ENCODE measurements around the gene EFNA3. TPM values are rescaled to one million over a fixed set of nuclear protein-coding genes. Genes with fewer than 3 reads are reported as not detected.

The EFNA3 gene
- total and polyA plus RNA-seq, 4 donors, result 0.41 to 3.2 (median 1.8) TPM; not detected in 1

DNA sequence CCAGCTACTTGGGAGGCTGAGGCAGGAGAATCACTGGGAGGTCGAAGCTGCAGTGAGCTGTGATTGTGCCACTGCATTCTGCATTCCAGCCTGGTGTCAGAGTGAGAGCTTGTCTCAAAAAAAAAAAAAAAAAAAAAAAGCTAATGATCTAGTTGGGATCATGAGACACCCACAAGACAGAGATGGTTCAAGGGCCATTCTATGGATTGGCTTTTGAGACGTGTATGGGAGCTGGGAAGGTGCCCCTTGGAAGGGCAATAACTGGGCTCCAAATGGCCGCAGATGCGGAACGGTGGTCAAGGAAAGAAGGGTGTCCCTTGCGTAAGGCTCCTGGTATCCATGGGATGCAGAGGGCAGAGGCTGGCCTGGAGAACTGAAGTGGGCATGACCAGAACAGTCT lies 34.3 kb upstream of the EFNA3 start:
- no peak for DNase-seq
- ATAC-seq (ENCODE audit: low FRiP score), result no peak
- Histone ChIP-seq H3K27me3 (ENCODE audit: control insufficient read depth in 1 of 2, insufficient read depth in 2 of 2, low read length in 1 of 2) (no peaks in the 10 kb centered on the region), H3K4me1 (ENCODE audit: control insufficient read depth in 1 of 2, insufficient read depth in 2 of 2, low read length in 2 of 2) (no peaks in the 10 kb centered on the region), H3K9me3 (ENCODE audit: control insufficient read depth, low read length) (no peaks in the 10 kb centered on the region), H3K27ac (ENCODE audit: low read depth in 1 of 2, low read length in 2 of 2) (no peak overlapping the region), H3K4me3 (ENCODE audit: low read length in 2 of 2) (no peak overlapping the region), H3K36me3 (ENCODE audit: control insufficient read depth in 1 of 2, insufficient read depth in 2 of 2, low read length in 1 of 2) (no peaks in the 10 kb centered on the region)
- intact Hi-C loops (cut with DNase I), result loop anchor here in 1 of 2 donors (2.0 kb wide), 1 partner anchor 40 kb away; no protein-coding TSS in a partner anchor
- 93 to 94% methylated on average over 6 of the region's 6 CpGs for WGBS, 2 donors

DNA sequence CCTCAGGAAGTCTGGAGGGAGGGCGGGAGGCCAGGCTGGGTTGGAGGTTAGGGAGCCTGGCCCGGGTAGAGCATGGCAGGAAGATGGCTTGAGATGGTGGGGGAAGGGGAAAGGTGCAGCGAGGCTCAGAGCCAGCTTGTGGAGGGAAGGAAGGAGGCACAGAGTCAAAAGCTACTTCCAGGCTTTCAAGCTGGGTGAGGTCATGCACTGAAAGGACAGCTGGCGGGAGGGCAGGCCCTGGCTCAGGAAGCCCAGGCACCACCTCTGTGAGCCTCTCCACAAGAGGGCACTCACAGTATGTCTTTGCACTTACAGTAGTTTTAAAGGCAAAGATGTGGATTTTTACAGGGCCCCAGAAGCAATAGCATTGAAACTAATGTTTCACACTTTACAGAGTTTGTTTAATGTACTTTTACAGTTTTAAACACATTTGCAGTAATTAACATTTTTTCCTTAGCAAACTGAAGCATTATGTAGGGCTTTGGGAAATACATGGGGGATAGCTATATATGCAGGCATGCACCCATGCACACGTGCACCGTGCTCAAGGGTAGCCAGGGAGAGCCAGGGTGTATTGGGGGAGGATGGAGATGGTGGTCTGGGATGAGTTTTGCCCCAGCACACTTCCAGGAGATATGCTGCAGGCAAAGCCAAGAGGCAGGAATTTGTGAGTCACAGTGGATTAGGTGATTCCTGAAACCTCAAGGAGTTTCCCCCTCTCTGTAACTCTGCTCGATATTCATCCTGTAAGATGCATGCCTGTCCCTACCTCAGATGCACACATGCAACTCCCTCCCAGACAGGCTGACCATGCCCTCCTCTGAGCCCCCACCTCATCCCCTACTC lies 33.6 kb upstream of the EFNA3 start:
- no peak overlapping the region for H3K27ac ChIP-seq (ENCODE audit: low read depth in 1 of 2, low read length in 2 of 2)
- H3K4me1 ChIP-seq (ENCODE audit: control insufficient read depth in 1 of 2, insufficient read depth in 2 of 2, low read length in 2 of 2), result no peaks in the 10 kb centered on the region
- no peaks in the 10 kb centered on the region for H3K9me3 ChIP-seq (ENCODE audit: control insufficient read depth, low read length)
- WGBS, 2 donors, result 46 to 47% methylated on average over 7 of the region's 7 CpGs
- H3K36me3 ChIP-seq (ENCODE audit: control insufficient read depth in 1 of 2, insufficient read depth in 2 of 2, low read length in 1 of 2), result no peaks in the 10 kb centered on the region
- no peak overlapping the region for H3K4me3 ChIP-seq (ENCODE audit: low read length in 2 of 2)
- intact Hi-C loops (cut with DNase I), result loop anchor here (2.0 to 5.0 kb wide), 2 partner anchors 37 to 40 kb away; no protein-coding TSS in a partner anchor
- peak; percentile 88 to 89 for DNase-seq
- H3K27me3 ChIP-seq (ENCODE audit: control insufficient read depth in 1 of 2, insufficient read depth in 2 of 2, low read length in 1 of 2), result no peaks in the 10 kb centered on the region
- ATAC-seq (ENCODE audit: low FRiP score), result peak; percentile 90

DNA sequence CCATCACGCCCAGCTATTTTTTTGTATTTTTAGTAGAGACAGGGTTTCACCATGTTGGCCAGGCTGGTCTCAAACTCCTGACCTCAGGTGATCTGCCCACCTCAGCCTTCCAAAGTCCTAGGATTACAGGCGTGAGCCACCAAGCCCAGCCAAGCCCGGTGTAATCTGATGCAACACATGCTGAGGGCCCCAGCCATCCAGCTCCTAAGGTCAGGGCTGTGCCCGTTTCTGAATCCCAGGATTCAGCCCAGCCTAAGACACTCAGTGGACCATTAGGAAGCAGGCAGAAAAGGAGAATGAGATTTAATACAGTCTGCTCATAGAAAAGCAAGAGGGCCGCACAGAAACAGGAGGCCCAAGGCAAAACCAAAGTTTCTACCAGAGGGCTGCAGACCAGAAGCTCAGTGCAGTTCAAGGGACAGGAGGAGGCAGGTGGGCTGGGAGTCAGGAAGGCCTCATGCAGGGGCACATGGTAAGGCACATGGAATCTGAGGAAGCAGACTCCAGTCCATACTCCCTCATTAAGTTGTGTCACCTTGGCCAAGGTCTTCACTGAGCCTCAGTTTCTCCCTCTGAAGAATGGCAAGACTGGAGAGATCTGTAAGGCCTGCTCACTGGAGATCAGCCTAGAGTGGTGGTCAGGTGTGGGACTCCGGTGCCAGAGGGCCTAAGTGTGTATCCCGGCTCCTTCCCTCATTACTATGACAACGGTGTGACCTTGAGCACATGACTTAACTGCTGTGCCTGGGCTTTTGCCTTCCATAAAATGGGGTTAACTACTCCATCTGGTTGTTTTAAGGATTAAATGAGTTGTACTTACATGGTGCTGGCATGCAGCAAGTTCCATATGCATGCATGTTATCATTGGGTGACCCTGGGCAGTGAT lies 29.9 kb upstream of the EFNA3 start:
- DNase-seq (no peak), ATAC-seq (ENCODE audit: low FRiP score) (no peak)
- no peak overlapping the region for H3K27ac ChIP-seq (ENCODE audit: low read depth in 1 of 2, low read length in 2 of 2)
- no peak overlapping the region for H3K4me3 ChIP-seq (ENCODE audit: low read length in 2 of 2)
- H3K9me3 ChIP-seq (ENCODE audit: control insufficient read depth, low read length), result no peaks in the 10 kb centered on the region
- H3K4me1 ChIP-seq (ENCODE audit: control insufficient read depth in 1 of 2, insufficient read depth in 2 of 2, low read length in 2 of 2), result no peaks in the 10 kb centered on the region
- intact Hi-C loops (cut with DNase I), result loop anchor here in 1 of 2 donors (5.0 kb wide), 1 partner anchor 34 kb away; no protein-coding TSS in a partner anchor
- no peaks in the 10 kb centered on the region for H3K36me3 ChIP-seq (ENCODE audit: control insufficient read depth in 1 of 2, insufficient read depth in 2 of 2, low read length in 1 of 2)
- no peaks in the 10 kb centered on the region for H3K27me3 ChIP-seq (ENCODE audit: control insufficient read depth in 1 of 2, insufficient read depth in 2 of 2, low read length in 1 of 2)
- WGBS, 2 donors, result 91 to 94% methylated on average over 8 of the region's 8 CpGs

DNA sequence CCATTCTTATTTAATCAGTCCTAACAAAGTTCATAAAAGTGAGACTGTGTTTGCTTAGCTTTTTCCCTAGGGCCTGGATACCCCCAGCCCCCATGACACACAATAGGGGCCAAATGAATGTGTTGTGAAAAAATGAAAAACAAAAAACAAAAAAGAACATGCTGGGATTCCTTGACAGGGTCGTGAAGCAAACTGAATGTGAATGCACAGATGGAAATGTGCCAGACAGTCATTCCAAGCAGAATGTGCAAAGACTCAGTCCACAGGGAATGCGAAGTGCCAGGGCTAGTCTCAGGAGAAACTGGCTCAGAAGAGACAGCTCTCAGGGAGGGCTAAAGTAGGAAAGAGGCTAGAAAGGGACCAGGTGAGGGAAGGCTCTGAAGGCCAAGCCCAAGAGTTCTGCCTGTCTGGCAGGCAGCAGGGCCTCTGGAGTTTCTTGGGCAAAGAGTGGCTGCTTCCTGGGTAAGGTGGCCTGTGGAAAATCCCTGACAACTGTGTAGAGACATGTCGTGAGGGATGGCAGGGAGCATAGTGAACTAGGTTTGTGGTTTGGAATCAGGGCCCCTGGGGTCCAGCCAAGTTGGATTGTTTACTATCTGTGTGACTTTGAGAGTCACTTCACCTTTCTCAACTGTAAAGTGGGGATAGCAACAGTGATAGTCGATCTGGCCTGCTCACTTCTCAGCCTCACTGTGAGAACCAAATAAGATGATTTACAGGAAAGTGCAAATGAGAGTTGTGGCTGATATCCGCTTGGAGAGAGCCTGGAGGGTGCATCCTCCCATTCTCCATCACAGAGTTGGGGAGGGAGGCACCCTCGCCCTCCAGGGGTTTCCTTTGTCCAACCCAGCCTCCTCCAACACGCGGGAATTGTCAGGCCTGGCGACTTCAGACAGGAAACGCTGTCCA lies 28.7 kb upstream of the EFNA3 start:
- Histone ChIP-seq H3K4me3 (ENCODE audit: low read length in 2 of 2) (no peak overlapping the region), H3K4me1 (ENCODE audit: control insufficient read depth in 1 of 2, insufficient read depth in 2 of 2, low read length in 2 of 2) (no peaks in the 10 kb centered on the region)
- whole genome bisulfite sequencing, 2 donors, result 13 to 17% methylated on average over 10 of the region's 10 CpGs

DNA sequence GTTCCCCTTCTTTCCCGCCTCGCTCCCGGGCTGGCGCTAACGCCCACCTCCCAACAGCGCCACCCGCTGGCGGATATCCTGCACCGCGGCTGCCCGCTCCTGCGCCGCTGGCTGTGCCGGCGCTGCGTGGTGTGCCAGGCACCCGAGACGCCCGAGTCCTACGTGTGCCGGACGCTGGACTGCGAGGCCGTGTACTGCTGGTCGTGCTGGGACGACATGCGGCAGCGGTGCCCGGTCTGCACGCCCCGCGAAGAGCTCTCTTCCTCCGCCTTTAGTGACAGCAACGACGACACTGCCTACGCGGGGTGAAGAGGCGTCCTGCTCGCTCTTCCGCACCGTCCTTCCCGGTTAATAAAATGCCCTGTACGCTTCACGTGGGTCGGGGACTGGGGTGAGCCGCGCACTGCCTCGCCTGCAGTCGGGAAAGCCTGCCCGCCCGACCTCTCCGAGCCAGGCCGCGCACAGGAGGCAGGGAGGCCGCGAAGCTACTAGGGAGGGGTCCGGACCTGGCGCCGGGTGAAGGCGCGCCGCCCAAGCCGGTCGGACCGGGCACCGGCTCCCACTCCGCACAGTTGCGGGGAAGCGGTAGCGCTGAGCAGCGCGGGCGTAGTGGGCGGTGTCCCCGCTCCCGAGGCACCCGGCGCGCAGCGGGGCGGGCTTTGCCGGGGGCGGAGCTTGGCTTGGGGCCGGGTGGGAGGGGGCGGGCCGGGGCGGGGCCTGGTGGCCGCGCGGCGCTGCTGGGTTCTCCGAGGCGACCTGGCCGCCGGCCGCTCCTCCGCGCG lies 27.9 kb upstream of the EFNA3 start, which contains the start of gene ADAM15:
ADAM15 (plus strand) TSS at position 757 of the 782 bp plus-strand sequence. CDS start 71 bp downstream, outside the sequence.
- no peaks in the 10 kb centered on the region for H3K9me3 ChIP-seq (ENCODE audit: control insufficient read depth, low read length)
- ATAC-seq (ENCODE audit: low FRiP score) (peak; percentile 92), DNase-seq (peak; percentile 93 to 96)
- intact Hi-C loops (cut with DNase I), result no loop called here
- H3K4me3 ChIP-seq (ENCODE audit: low read length in 2 of 2), result peak within 1 kb of the TSS; percentile 44 to 67
- no peaks in the 10 kb centered on the region for H3K4me1 ChIP-seq (ENCODE audit: control insufficient read depth in 1 of 2, insufficient read depth in 2 of 2, low read length in 2 of 2)
- H3K36me3 ChIP-seq (ENCODE audit: control insufficient read depth in 1 of 2, insufficient read depth in 2 of 2, low read length in 1 of 2), result no peaks in the 10 kb centered on the region
- peak within 1 kb of the TSS in 1 of 2 donors; percentile 65 for H3K27ac ChIP-seq (ENCODE audit: low read depth in 1 of 2, low read length in 2 of 2)
- no peaks in the 10 kb centered on the region for H3K27me3 ChIP-seq (ENCODE audit: control insufficient read depth in 1 of 2, insufficient read depth in 2 of 2, low read length in 1 of 2)
- WGBS, 2 donors, result 1% methylated on average over 81 to 99 of the region's 99 CpGs

More for the DNA sequence above, 28.7 kb upstream of the EFNA3 start:
- H3K9me3 ChIP-seq (ENCODE audit: control insufficient read depth, low read length), result no peaks in the 10 kb centered on the region
- H3K27me3 ChIP-seq (ENCODE audit: control insufficient read depth in 1 of 2, insufficient read depth in 2 of 2, low read length in 1 of 2), result no peaks in the 10 kb centered on the region
- H3K36me3 ChIP-seq (ENCODE audit: control insufficient read depth in 1 of 2, insufficient read depth in 2 of 2, low read length in 1 of 2), result no peaks in the 10 kb centered on the region
- peak overlapping the region in 1 of 2 donors; percentile 65 for H3K27ac ChIP-seq (ENCODE audit: low read depth in 1 of 2, low read length in 2 of 2)
- no peak for DNase-seq
- no peak for ATAC-seq (ENCODE audit: low FRiP score)
- intact Hi-C loops (cut with DNase I), result loop anchor here in 1 of 2 donors (5.0 kb wide), 1 partner anchor 32 kb away; no protein-coding TSS in a partner anchor

DNA sequence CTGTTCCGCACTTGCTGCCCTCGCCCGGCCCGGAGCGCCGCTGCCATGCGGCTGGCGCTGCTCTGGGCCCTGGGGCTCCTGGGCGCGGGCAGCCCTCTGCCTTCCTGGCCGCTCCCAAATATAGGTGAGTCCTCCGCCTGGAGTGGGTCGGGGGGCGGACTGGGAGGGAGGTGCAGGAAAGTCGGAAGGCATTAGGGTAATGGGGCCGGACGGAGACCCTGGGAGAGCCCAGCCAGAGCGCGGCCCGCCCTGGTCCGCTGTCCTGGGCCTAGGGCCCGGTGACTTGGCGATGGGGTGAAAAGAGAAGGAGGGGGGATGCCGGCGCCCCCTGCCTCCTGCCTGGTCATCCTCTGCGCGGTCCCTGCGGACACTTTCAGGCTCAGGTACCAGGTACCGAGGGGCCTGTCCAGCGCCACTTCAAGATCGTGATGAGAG lies 27.3 kb upstream of the EFNA3 start:
- H3K27ac ChIP-seq (ENCODE audit: low read depth in 1 of 2, low read length in 2 of 2), result peak overlapping the region in 1 of 2 donors; percentile 53
- peak overlapping the region; percentile 44 to 67 for H3K4me3 ChIP-seq (ENCODE audit: low read length in 2 of 2)
- no peaks in the 10 kb centered on the region for H3K36me3 ChIP-seq (ENCODE audit: control insufficient read depth in 1 of 2, insufficient read depth in 2 of 2, low read length in 1 of 2)
- H3K27me3 ChIP-seq (ENCODE audit: control insufficient read depth in 1 of 2, insufficient read depth in 2 of 2, low read length in 1 of 2), result no peaks in the 10 kb centered on the region
- WGBS, 2 donors, result 0 to 1% methylated on average over 29 to 31 of the region's 31 CpGs
- ATAC-seq (ENCODE audit: low FRiP score), result peak; percentile 21
- intact Hi-C loops (cut with DNase I), result no loop called here
- H3K9me3 ChIP-seq (ENCODE audit: control insufficient read depth, low read length), result no peaks in the 10 kb centered on the region
- no peaks in the 10 kb centered on the region for H3K4me1 ChIP-seq (ENCODE audit: control insufficient read depth in 1 of 2, insufficient read depth in 2 of 2, low read length in 2 of 2)
- peak in 1 of 2 donors; percentile 80 for DNase-seq

DNA sequence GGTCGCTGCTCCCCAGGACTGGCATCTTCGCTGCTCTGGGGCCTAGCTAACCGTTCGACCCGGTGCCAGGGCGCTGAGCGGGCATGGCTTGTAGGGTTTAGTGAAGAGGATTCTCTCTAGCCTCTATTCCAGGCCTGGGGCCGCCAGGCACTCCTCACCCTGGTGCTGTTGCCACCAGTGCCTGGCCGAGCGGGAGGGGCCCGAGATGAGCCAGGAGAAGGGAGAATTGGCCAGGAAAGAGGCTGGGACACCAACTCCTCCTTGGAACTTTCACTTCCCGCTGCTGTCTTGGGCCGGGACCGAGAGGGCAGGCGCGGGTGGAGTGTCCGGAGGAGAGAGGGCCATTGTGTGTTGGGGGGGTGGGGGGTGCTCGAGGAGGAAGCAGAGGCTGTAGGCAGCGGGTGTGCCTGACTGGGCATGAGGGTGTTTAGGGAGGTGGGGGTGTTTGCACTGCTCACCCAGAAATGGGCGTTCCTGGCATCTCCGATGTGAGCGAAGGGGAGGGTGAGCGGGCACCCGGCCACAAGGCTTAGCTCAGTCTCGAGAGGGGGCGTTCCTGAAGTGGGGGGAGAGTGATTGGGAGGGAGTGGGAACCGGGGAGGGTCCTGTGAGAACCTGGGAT lies 26.7 kb upstream of the EFNA3 start:
- ATAC-seq (ENCODE audit: low FRiP score) (peak; percentile 50), DNase-seq (peak; percentile 77 to 89)
- intact Hi-C loops (cut with DNase I), result no loop called here
- H3K27me3 ChIP-seq (ENCODE audit: control insufficient read depth in 1 of 2, insufficient read depth in 2 of 2, low read length in 1 of 2), result no peaks in the 10 kb centered on the region
- no peaks in the 10 kb centered on the region for H3K36me3 ChIP-seq (ENCODE audit: control insufficient read depth in 1 of 2, insufficient read depth in 2 of 2, low read length in 1 of 2)
- H3K27ac ChIP-seq (ENCODE audit: low read depth in 1 of 2, low read length in 2 of 2), result peak overlapping the region in 1 of 2 donors; percentile 53
- H3K4me3 ChIP-seq (ENCODE audit: low read length in 2 of 2), result peak overlapping the region; percentile 44 to 67
- no peaks in the 10 kb centered on the region for H3K9me3 ChIP-seq (ENCODE audit: control insufficient read depth, low read length)
- H3K4me1 ChIP-seq (ENCODE audit: control insufficient read depth in 1 of 2, insufficient read depth in 2 of 2, low read length in 2 of 2), result no peaks in the 10 kb centered on the region
- WGBS, 2 donors, result 1 to 2% methylated on average over 27 of the region's 27 CpGs

Data from aorta (tissue), 5 donors.